LNCaP clone FGC (cell line): ENCODE measurements around the gene IFNA6.
A peak's percentile ranks its signal among the peaks of the same experiment; 100 is the strongest.

Experiments
- DNase-seq: peaks from one replicate; pipeline ENCODE4 v3.0.0-alpha.2; 2011; ENCODE audit warnings: low read depth
- H3K4me3 ChIP-seq: 2 replicates; pipeline ENCODE4 v1.5.1; 2011; ENCODE audit warnings: mild to moderate bottlenecking, low read depth, low read length, control low read depth
- TF ChIP-seq, protein P1 (sequence below): IDR thresholded peaks from 2 replicates; pipeline ENCODE4 v1.5.1; 2012; ENCODE audit warnings: mild to moderate bottlenecking; ENCODE audit not compliant: control insufficient read depth, insufficient read depth; ENCODE audit errors: extremely low read depth

The IFNA6 gene

GRCh38 chr9:21326526-21327139 lies 24.1 kb downstream of the IFNA6 start:
- no peak overlapping the region for H3K4me3 ChIP-seq
- TF ChIP-seq, protein P1, sequence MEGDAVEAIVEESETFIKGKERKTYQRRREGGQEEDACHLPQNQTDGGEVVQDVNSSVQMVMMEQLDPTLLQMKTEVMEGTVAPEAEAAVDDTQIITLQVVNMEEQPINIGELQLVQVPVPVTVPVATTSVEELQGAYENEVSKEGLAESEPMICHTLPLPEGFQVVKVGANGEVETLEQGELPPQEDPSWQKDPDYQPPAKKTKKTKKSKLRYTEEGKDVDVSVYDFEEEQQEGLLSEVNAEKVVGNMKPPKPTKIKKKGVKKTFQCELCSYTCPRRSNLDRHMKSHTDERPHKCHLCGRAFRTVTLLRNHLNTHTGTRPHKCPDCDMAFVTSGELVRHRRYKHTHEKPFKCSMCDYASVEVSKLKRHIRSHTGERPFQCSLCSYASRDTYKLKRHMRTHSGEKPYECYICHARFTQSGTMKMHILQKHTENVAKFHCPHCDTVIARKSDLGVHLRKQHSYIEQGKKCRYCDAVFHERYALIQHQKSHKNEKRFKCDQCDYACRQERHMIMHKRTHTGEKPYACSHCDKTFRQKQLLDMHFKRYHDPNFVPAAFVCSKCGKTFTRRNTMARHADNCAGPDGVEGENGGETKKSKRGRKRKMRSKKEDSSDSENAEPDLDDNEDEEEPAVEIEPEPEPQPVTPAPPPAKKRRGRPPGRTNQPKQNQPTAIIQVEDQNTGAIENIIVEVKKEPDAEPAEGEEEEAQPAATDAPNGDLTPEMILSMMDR: peak; percentile 61
- no peak for DNase-seq

- TF ChIP-seq, protein P1: no peak
- DNase-seq: no peak
- H3K4me3 ChIP-seq: no peak overlapping the region
These were observed 26.6 kb downstream of the IFNA6 start for GRCh38 chr9:21324047-21324446.

DNA sequence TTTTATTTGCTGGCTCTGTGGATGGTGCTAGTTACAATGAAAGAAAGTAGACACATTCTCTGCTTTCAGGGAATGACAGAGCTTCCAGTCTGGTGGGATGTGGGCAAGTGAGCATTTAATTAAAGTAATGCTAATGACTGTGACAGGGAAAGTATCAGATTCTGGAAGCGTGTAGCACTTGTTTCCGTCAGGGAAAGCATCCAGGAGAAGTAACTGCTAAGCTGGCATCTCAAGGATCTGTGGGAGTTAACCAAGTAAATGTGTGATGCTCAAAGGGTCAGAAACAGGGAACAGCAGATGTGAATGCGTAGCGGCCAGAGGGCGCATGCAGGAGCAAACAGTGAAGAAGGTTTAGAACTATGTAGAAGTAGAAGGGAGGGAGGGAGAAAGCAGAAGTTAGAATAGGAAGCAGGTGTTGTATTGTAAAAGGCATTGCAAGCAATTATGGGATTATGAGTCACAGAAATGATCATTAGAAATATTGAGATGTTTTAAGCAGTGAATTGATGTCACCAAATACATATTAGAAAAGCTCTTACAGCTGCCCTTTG lies 27.7 kb downstream of the IFNA6 start:
- TF ChIP-seq, protein P1: no peak
- no peak for DNase-seq
- H3K4me3 ChIP-seq: no peak overlapping the region

- no peak for DNase-seq
- TF ChIP-seq, protein P1: no peak
These were observed 30.2 kb downstream of the IFNA6 start for GRCh38 chr9:21320465-21320864.

DNA sequence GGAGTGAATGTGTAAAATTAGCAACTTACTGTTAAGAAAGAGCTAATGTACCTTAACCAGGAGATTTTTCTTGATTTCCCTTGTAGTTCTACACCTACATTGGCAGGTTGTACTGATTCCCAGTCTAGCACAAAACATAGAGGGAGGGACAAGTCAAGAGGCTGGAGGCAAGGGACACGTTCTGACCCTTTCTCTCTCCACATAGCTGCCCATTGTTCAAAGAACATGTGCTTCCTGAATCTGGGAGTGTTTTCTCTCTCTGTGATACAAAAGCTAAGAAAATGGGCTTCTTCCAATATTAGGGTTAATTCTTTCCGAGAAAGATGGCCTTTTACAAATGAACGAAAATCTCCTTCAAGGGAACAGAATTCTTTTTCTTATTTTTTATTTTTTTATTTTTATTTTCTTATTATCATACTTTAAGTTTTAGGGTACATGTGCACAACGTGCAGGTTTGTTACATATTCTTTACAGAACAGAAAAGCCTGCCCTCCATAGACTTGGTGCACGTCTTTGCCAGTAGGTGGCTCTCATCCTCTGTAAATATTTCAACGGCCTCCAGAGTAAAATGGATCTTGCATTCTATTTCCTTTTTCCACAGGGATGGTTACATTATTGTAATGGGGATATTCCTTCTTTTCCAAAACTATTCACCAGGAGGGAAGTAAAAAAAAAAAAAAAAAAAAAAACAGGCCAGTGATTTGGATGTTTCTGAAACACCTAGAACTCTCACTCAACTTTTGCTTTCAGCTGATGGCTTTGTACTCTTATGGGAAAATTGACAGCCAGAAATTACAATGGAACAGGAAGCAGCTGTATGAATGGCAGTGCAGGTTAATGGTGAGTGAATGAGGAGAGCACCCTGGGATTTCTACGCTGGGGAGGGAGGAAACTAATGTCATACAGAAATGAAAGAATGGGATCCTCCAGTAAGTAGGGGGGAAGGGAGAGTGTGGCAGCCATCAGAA lies 32.4 kb downstream of the IFNA6 start:
- H3K4me3 ChIP-seq: no peak overlapping the region
- no peak for DNase-seq
- TF ChIP-seq, protein P1: peak; percentile 74

More at GRCh38 chr9:21320465-21320864, 30.2 kb downstream of the IFNA6 start:
- H3K4me3 ChIP-seq: no peak overlapping the region

DNA sequence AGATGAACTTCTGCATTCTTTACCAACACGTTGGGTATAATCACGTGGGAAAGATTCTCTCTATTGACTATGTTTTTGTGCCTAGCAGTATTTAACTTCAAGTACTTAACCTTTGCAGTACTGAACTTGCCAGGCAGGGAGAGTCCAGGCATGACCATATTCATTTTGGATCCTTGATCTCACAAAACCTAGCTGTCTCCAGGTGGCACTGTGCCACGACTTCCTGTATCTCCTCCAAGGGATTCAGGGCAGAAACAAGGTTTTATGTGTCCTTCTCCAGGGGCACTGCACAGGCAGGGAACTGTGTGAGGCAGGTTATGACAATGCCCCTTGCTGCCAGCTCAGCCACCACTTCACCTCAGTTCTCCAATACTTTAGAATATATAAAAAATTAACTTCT lies 33.8 kb downstream of the IFNA6 start:
- TF ChIP-seq, protein P1: no peak; the same call in 1 of the 2 replicates
- no peak overlapping the region for H3K4me3 ChIP-seq
- no peak for DNase-seq
